HCT116 (cell line): ENCODE measurements around the gene LHPP. TPM values are rescaled to one million over a fixed set of nuclear protein-coding genes. Genes with fewer than 3 reads are reported as not detected.

Source experiments
- ATAC-seq: fragments of 200-7000 bp; cut with Tn5 transposase; 2 replicates; pipeline ENCODE4 v1.9.1; 2020; ENCODE audit warnings: mild to moderate bottlenecking, moderate library complexity
- BruUV-seq: library from RNA; stranded (reverse); fragments of 400-500 nt; replicated peaks from 2 replicates; lab custom pipeline; 2021; lab: Mats Ljungman, UMichigan
- CTCF ChIA-PET: fragments of 300-600 bp; sonication (Branson Sonifier 250); formaldehyde crosslinking; loops from one replicate; lab custom pipeline; 2021; ENCODE audit warnings: antibody characterized with exemption; lab: Charles Lee
- POLR2A ChIA-PET: fragments of 300-600, 350-600 bp; sonication (Branson Sonifier 250); formaldehyde crosslinking; loops from one replicate; lab custom pipeline; 2021; ENCODE audit warnings: antibody characterized with exemption; lab: Charles Lee
- RAD21 ChIA-PET, 2 experiments: fragments of 300-600 bp; sonication (Branson Sonifier 250); formaldehyde crosslinking; loops; one replicate each; lab custom pipeline; 2023; ENCODE audit warnings: low total read pairs in 2 of 2; ENCODE audit not compliant: uncharacterized antibody in 2 of 2, unreplicated experiment in 2 of 2, low non-redundant PET in 1 of 2; lab: Charles Lee
- DNase-seq: peaks from one replicate; pipeline ENCODE4 v3.0.0-alpha.2; 2010; ENCODE audit warnings: low read depth, low spot score
- H2AFZ ChIP-seq: fragments of 200-600 bp; shearing (Covaris generic), sonication (generic); 2 replicates; pipeline ENCODE4 v1.6.1; 2017; ENCODE audit warnings: low read depth, mixed run types, mixed read lengths, antibody characterized with exemption, low read length; ENCODE audit not compliant: poor library complexity, severe bottlenecking
- H3K27ac ChIP-seq: 2 replicates; pipeline ENCODE4 v1.5.1; 2012; ENCODE audit warnings: low read depth, low read length
- H3K27me3 ChIP-seq: fragments of 200-600 bp; sonication (generic); 2 replicates; pipeline ENCODE4 v1.6.1; 2016; ENCODE audit warnings: mixed run types, low read length, mixed read lengths; ENCODE audit not compliant: insufficient read depth
- H3K36me3 ChIP-seq, 2 experiments: fragments of 200-500 bp in 1 of 2; fragments of 200-600 bp in 1 of 2; sonication (Bioruptor generic) in 1 of 2; sonication (generic) in 1 of 2; 2 replicates each; pipeline versions ENCODE4 v1.5.1 to v1.6.1; 2014 to 2016; ENCODE audit warnings: low read length in 2 of 2, inconsistent platforms in 1 of 2, mixed read lengths in 1 of 2, mixed run types in 1 of 2; ENCODE audit not compliant: insufficient read depth in 2 of 2, control insufficient read depth in 1 of 2
- H3K4me1 ChIP-seq, 2 experiments: fragments of 200-600 bp in 1 of 2; sonication (generic) in 1 of 2; 2 replicates each; pipeline versions ENCODE4 v1.5.1 to v1.6.1; 2012 to 2017; ENCODE audit warnings: low read length in 2 of 2, inconsistent platforms in 1 of 2, mild to moderate bottlenecking in 1 of 2, mixed read lengths in 1 of 2, mixed run types in 1 of 2, moderate library complexity in 1 of 2; ENCODE audit not compliant: insufficient read depth in 2 of 2, control insufficient read depth in 1 of 2
- H3K4me2 ChIP-seq: fragments of 200-600 bp; sonication (generic); 2 replicates; pipeline ENCODE4 v1.6.1; 2017; ENCODE audit warnings: mixed run types, low read length, mixed read lengths
- H3K4me3 ChIP-seq, 2 experiments: fragments of 200-600 bp in 1 of 2; sonication (generic) in 1 of 2; replicated peaks in 1 of 2; 2 replicates each; pipeline ENCODE4 v1.5.1; 2011 to 2016; ENCODE audit warnings: low read length in 2 of 2, control low read depth in 1 of 2, low read depth in 1 of 2, mild to moderate bottlenecking in 1 of 2, mixed read lengths in 1 of 2, mixed run types in 1 of 2
- H3K79me2 ChIP-seq: fragments of 200-600 bp; sonication (generic); 2 replicates; pipeline ENCODE4 v1.6.1; 2017; ENCODE audit warnings: mild to moderate bottlenecking, mixed run types, low read length, moderate library complexity, mixed read lengths; ENCODE audit not compliant: insufficient read depth
- H3K9ac ChIP-seq: fragments of 200-600 bp; sonication (generic); 2 replicates; pipeline ENCODE4 v1.6.1; 2016; ENCODE audit warnings: low read length, mixed read lengths
- H3K9me2 ChIP-seq: fragments of 200-600 bp; sonication (generic), shearing (Covaris generic); 2 replicates; pipeline ENCODE4 v1.6.1; 2017; ENCODE audit warnings: mixed run types, mild to moderate bottlenecking, moderate library complexity; ENCODE audit not compliant: insufficient read depth
- H3K9me3 ChIP-seq, 2 experiments: fragments of 200-500 bp in 1 of 2; fragments of 200-600 bp in 1 of 2; sonication (Bioruptor generic) in 1 of 2; sonication (generic) in 1 of 2; 2 replicates each; pipeline ENCODE4 v1.6.1; 2014 to 2017; ENCODE audit warnings: low read length in 2 of 2, mixed read lengths in 2 of 2, inconsistent platforms in 1 of 2, low read depth in 1 of 2, mild to moderate bottlenecking in 1 of 2, mixed run types in 1 of 2, moderate library complexity in 1 of 2; ENCODE audit not compliant: control insufficient read depth in 1 of 2, insufficient read depth in 1 of 2
- H4K20me1 ChIP-seq: fragments of 200-600 bp; sonication (generic), shearing (Covaris generic); 2 replicates; pipeline ENCODE4 v1.6.1; 2017; ENCODE audit warnings: mixed run types, mild to moderate bottlenecking, moderate library complexity; ENCODE audit not compliant: insufficient read depth
- CBX3 ChIP-seq: IDR thresholded peaks from 2 replicates; pipeline ENCODE4 v1.6.1; 2012; ENCODE audit warnings: low read depth
- CEBPB ChIP-seq: IDR thresholded peaks from 2 replicates; pipeline ENCODE4 v1.6.1; 2012; ENCODE audit warnings: low read depth
- EGR1 ChIP-seq: IDR thresholded peaks from 2 replicates; pipeline ENCODE4 v1.6.1; 2012; ENCODE audit warnings: low read depth
- ELF1 ChIP-seq: IDR thresholded peaks from 2 replicates; pipeline ENCODE4 v1.6.1; 2012; ENCODE audit warnings: low read depth, borderline replicate concordance
- EZH2 ChIP-seq: fragments of 200-600 bp; sonication (generic); IDR thresholded peaks from 2 replicates; pipeline ENCODE4 v1.6.1; 2017; ENCODE audit warnings: antibody characterized with exemption, mixed run types
- FOSL1 ChIP-seq: IDR thresholded peaks from 2 replicates; pipeline ENCODE4 v1.6.1; 2012; ENCODE audit warnings: low read depth
- POLR2AphosphoS5 ChIP-seq: IDR thresholded peaks from 2 replicates; pipeline ENCODE4 v1.6.1; 2011; ENCODE audit warnings: mild to moderate bottlenecking, low read depth, low read length, moderate library complexity
- RAD21 ChIP-seq: IDR thresholded peaks from 2 replicates; pipeline ENCODE4 v1.6.1; 2012; ENCODE audit warnings: low read depth, mild to moderate bottlenecking
- SIN3A ChIP-seq: IDR thresholded peaks from 2 replicates; pipeline ENCODE4 v1.6.1; 2012; ENCODE audit warnings: low read depth
- SP1 ChIP-seq: IDR thresholded peaks from 2 replicates; pipeline ENCODE4 v1.6.1; 2012; ENCODE audit warnings: low read depth
- SRF ChIP-seq: IDR thresholded peaks from 2 replicates; pipeline ENCODE4 v1.6.1; 2012; ENCODE audit warnings: low read depth
- TCF7L2 ChIP-seq: IDR thresholded peaks from 2 replicates; pipeline ENCODE4 v1.7.0; 2011; ENCODE audit warnings: borderline replicate concordance, inconsistent platforms; ENCODE audit not compliant: insufficient read depth, insufficient read length; ENCODE audit errors: extremely low read depth
- YY1 ChIP-seq: IDR thresholded peaks from 2 replicates; pipeline ENCODE4 v1.6.1; 2011; ENCODE audit warnings: low read length, low read depth, moderate library complexity, mild to moderate bottlenecking; ENCODE audit not compliant: insufficient replicate concordance; ENCODE audit errors: extremely low read depth
- ZFX ChIP-seq: fragments of 450-650 bp; IDR thresholded peaks from 2 replicates; pipeline ENCODE4 v1.6.1; 2017
- ZNF274 ChIP-seq: fragments of 200-500 bp; sonication (Bioruptor generic); IDR thresholded peaks from 2 replicates; pipeline ENCODE4 v1.6.1; 2014; ENCODE audit warnings: mild to moderate bottlenecking, low read depth, low read length, inconsistent platforms
- intact Hi-C: fragments of 100-400 bp; cut with micrococcal nuclease; formaldehyde crosslinking; loops from 2 replicates; pipeline ENCODE4 v1.10.0; 2022
- total RNA-seq: library from RNA; stranded (reverse); gene quantifications from one replicate; pipeline ENCODE4 v1.2.1, GENCODE V29; 2021; ENCODE audit not compliant: unreplicated experiment
- TF ChIP-seq, protein P1 (sequence below): IDR thresholded peaks from 2 replicates; pipeline ENCODE4 v1.6.1; 2012; ENCODE audit warnings: low read depth
- TF ChIP-seq, protein P2 (sequence below): IDR thresholded peaks from 2 replicates; pipeline ENCODE4 v1.6.1; 2011; ENCODE audit warnings: mild to moderate bottlenecking, low read length, moderate library complexity; ENCODE audit not compliant: insufficient replicate concordance; ENCODE audit errors: extremely low read depth
- TF ChIP-seq, protein P3 (sequence below), 3 experiments: fragments of 200-600 bp in 1 of 3; sonication (generic) in 1 of 3; IDR thresholded peaks in 2 of 3; conservative IDR thresholded peaks in 1 of 3; 2 replicates each; pipeline ENCODE4 v1.5.1; 2012 to 2017; ENCODE audit warnings: low read depth in 2 of 3, low read length in 2 of 3, antibody characterized with exemption in 1 of 3, borderline replicate concordance in 1 of 3, control low read depth in 1 of 3, mild to moderate bottlenecking in 1 of 3, mixed read lengths in 1 of 3, mixed run types in 1 of 3, moderate library complexity in 1 of 3; ENCODE audit not compliant: insufficient read depth in 1 of 3
- TF ChIP-seq, protein P4 (sequence below): IDR thresholded peaks from 2 replicates; pipeline ENCODE4 v1.6.1; 2012
- TF ChIP-seq, protein P5 (sequence below): IDR thresholded peaks from 2 replicates; pipeline ENCODE4 v1.6.1; 2012

LHPP gene
- total RNA-seq, 1 experiment from 2014 or later, result 45.8 TPM

DNA sequence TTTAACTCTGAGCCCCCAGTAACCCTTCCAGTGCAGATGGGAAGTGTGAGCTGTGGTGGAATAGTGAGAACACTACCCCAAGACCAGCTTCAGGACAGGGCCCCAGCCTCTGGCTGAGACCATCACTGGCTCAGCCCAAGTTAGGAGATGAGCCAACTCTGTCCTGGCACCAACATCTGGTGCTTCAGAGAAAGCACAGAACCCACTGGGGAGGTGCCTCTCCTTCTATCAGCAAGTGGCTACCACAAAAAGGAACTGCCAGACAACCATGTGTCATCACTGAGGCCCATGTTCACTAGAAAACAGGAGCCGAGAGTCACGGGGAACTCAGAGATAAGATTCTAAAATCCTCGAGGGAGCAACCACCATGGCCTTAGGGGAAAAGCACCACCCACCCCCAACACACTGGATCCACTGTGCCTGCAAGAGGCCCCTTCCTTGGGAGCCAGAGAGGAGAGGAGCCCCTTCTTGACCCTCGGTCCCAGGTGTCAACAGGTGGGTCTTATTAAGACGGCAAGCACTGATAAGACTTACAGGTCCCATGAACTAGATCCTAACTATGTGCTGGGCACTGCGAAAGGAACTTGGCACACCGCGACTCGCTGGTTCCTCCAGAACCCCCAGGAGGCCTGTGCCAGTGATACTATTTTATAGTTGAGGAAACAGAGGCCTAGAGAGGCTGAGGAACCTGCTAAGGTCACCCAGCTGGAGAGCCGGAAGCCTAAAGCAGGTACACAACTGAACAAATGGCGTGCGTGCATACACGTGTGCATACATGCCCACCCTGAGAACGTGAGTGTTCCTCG, 179.9 kb downstream of the LHPP start:
- Histone ChIP-seq H4K20me1 (no peaks in the 10 kb centered on the region), H3K27ac (no peak overlapping the region), H3K4me1 (peaks cover 0 to 1% of the 10 kb centered on the region in 2 experiments; a peak in 1 of 4 replicates), H3K4me3 (no peak overlapping the region), H3K9ac (no peak overlapping the region), H3K36me3 (no peaks in the 10 kb centered on the region), H3K9me3 (no peaks in the 10 kb centered on the region), H3K4me2 (no peak overlapping the region), H2AFZ (no peak overlapping the region), H3K79me2 (no peaks in the 10 kb centered on the region), H3K27me3 (no peaks in the 10 kb centered on the region), H3K9me2 (no peaks in the 10 kb centered on the region)
- intact Hi-C loops, result no loop called here
- no peak for DNase-seq
- RAD21 ChIA-PET, result no interaction called here
- no peak for ATAC-seq
- CTCF ChIA-PET, result no interaction called here
- TF ChIP-seq ELF1, result no peak
- TF ChIP-seq, protein P1, sequence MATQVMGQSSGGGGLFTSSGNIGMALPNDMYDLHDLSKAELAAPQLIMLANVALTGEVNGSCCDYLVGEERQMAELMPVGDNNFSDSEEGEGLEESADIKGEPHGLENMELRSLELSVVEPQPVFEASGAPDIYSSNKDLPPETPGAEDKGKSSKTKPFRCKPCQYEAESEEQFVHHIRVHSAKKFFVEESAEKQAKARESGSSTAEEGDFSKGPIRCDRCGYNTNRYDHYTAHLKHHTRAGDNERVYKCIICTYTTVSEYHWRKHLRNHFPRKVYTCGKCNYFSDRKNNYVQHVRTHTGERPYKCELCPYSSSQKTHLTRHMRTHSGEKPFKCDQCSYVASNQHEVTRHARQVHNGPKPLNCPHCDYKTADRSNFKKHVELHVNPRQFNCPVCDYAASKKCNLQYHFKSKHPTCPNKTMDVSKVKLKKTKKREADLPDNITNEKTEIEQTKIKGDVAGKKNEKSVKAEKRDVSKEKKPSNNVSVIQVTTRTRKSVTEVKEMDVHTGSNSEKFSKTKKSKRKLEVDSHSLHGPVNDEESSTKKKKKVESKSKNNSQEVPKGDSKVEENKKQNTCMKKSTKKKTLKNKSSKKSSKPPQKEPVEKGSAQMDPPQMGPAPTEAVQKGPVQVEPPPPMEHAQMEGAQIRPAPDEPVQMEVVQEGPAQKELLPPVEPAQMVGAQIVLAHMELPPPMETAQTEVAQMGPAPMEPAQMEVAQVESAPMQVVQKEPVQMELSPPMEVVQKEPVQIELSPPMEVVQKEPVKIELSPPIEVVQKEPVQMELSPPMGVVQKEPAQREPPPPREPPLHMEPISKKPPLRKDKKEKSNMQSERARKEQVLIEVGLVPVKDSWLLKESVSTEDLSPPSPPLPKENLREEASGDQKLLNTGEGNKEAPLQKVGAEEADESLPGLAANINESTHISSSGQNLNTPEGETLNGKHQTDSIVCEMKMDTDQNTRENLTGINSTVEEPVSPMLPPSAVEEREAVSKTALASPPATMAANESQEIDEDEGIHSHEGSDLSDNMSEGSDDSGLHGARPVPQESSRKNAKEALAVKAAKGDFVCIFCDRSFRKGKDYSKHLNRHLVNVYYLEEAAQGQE, result no peak
- no peak for TF ChIP-seq FOSL1
- TF ChIP-seq, protein P2, sequence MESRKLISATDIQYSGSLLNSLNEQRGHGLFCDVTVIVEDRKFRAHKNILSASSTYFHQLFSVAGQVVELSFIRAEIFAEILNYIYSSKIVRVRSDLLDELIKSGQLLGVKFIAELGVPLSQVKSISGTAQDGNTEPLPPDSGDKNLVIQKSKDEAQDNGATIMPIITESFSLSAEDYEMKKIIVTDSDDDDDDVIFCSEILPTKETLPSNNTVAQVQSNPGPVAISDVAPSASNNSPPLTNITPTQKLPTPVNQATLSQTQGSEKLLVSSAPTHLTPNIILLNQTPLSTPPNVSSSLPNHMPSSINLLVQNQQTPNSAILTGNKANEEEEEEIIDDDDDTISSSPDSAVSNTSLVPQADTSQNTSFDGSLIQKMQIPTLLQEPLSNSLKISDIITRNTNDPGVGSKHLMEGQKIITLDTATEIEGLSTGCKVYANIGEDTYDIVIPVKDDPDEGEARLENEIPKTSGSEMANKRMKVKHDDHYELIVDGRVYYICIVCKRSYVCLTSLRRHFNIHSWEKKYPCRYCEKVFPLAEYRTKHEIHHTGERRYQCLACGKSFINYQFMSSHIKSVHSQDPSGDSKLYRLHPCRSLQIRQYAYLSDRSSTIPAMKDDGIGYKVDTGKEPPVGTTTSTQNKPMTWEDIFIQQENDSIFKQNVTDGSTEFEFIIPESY, result no peak
- TF ChIP-seq, protein P3, sequence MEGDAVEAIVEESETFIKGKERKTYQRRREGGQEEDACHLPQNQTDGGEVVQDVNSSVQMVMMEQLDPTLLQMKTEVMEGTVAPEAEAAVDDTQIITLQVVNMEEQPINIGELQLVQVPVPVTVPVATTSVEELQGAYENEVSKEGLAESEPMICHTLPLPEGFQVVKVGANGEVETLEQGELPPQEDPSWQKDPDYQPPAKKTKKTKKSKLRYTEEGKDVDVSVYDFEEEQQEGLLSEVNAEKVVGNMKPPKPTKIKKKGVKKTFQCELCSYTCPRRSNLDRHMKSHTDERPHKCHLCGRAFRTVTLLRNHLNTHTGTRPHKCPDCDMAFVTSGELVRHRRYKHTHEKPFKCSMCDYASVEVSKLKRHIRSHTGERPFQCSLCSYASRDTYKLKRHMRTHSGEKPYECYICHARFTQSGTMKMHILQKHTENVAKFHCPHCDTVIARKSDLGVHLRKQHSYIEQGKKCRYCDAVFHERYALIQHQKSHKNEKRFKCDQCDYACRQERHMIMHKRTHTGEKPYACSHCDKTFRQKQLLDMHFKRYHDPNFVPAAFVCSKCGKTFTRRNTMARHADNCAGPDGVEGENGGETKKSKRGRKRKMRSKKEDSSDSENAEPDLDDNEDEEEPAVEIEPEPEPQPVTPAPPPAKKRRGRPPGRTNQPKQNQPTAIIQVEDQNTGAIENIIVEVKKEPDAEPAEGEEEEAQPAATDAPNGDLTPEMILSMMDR (IDR thresholded peaks at IDR 0.05 in 2 of 3, conservative IDR thresholded peaks at IDR 0.05 in 1 of 3; ENCODE audit: borderline replicate concordance in 1 of 3, insufficient read depth in 1 of 3, low read depth in 2 of 3, low read length in 2 of 3), result no peak
- TF ChIP-seq YY1, result no peak
- TF ChIP-seq ZNF274, result no peak
- TF ChIP-seq CEBPB, result no peak
- no peak for TF ChIP-seq TCF7L2
- no peak for TF ChIP-seq POLR2AphosphoS5
- TF ChIP-seq, protein P4, sequence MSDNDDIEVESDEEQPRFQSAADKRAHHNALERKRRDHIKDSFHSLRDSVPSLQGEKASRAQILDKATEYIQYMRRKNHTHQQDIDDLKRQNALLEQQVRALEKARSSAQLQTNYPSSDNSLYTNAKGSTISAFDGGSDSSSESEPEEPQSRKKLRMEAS, result no peak
- TF ChIP-seq RAD21, result no peak
- TF ChIP-seq CBX3, result no peak
- no peak for TF ChIP-seq SP1
- TF ChIP-seq ZFX, result no peak
- no peak for TF ChIP-seq SRF
- no peak for TF ChIP-seq EGR1
- no peak for TF ChIP-seq SIN3A
- no peak for TF ChIP-seq EZH2
- TF ChIP-seq, protein P5, sequence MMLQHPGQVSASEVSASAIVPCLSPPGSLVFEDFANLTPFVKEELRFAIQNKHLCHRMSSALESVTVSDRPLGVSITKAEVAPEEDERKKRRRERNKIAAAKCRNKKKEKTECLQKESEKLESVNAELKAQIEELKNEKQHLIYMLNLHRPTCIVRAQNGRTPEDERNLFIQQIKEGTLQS, result no peak
- no TSS peak for BruUV-seq
- POLR2A ChIA-PET, result no interaction called here
